RWPE1 (cell line): ENCODE measurements around the gene LPA.
"Not testable (repeated sequence)": the region's sequence is repeated elsewhere in the genome, so short reads cannot be mapped to it uniquely, and the experiment has no call there.

Experiments
- CTCF ChIA-PET: fragments of 350-600 bp; sonication (Branson Sonifier 250); formaldehyde crosslinking; extraction: SDS; loops from one replicate; lab custom pipeline; 2021; lab: Yijun Ruan, JAX
- POLR2A ChIA-PET: fragments of 400-600 bp; formaldehyde crosslinking; extraction: SDS; loops from one replicate; lab custom pipeline; 2020; ENCODE audit warnings: antibody characterized with exemption; ENCODE audit not compliant: low non-redundant PET; lab: Yijun Ruan, JAX
- DNase-seq: peaks from one replicate; pipeline ENCODE4 v3.0.0; 2012; ENCODE audit warnings: low spot score
- H3K27ac ChIP-seq: fragments of 450-650 bp; 2 replicates; pipeline ENCODE4 v1.5.1; 2017
- TF ChIP-seq, protein P1 (sequence below): fragments of 450-650 bp; conservative IDR thresholded peaks from 2 replicates; pipeline ENCODE4 v1.5.1; 2017; ENCODE audit warnings: low read depth, mild to moderate bottlenecking

LPA gene

DNA sequence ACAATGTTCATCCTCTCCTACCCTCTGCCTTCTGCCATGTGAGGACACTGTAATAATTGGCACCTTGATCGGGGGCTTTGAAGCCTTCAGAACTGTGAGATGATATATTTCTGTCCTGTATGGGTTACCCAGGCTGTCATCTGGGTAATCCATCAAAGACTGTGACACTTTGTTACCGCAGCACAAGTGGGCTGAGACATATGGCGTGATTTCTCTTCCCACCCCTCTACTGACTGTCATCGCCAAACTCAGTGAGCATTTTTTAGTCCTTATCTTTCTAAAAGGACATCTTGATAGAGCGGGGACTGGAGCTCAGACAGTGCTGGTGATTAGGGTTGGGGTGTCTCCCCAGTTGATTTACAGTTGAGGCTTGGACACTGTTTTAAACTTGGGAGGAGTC, 27.5 kb upstream of the LPA start:
- CTCF ChIA-PET: no interaction called here
- H3K27ac ChIP-seq: no peak overlapping the region
- TF ChIP-seq, protein P1, sequence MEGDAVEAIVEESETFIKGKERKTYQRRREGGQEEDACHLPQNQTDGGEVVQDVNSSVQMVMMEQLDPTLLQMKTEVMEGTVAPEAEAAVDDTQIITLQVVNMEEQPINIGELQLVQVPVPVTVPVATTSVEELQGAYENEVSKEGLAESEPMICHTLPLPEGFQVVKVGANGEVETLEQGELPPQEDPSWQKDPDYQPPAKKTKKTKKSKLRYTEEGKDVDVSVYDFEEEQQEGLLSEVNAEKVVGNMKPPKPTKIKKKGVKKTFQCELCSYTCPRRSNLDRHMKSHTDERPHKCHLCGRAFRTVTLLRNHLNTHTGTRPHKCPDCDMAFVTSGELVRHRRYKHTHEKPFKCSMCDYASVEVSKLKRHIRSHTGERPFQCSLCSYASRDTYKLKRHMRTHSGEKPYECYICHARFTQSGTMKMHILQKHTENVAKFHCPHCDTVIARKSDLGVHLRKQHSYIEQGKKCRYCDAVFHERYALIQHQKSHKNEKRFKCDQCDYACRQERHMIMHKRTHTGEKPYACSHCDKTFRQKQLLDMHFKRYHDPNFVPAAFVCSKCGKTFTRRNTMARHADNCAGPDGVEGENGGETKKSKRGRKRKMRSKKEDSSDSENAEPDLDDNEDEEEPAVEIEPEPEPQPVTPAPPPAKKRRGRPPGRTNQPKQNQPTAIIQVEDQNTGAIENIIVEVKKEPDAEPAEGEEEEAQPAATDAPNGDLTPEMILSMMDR: no peak
- no peak for DNase-seq
- POLR2A ChIA-PET: no interaction called here

DNA sequence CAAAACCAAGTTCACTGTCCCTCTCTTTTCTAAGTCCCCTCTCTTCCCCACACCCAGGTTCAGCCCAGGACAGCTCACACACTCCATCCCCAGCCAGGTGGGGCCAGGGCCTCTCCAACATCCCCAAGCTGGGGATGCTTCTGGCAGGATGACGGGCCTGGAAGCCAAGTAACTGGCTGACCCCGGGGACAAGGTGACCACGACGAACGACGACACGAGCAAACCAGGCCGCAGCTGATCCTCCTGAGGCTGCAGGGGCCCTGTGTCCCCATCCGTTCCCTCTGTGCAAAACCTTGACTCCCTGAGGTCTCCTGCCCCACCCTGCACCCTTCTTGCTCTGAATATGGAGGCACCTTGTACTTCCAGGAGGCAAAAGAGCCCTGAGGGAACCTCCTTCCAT, 26.4 kb upstream of the LPA start:
- no peak for DNase-seq
- CTCF ChIA-PET: no interaction called here
- TF ChIP-seq, protein P1: no peak

DNA sequence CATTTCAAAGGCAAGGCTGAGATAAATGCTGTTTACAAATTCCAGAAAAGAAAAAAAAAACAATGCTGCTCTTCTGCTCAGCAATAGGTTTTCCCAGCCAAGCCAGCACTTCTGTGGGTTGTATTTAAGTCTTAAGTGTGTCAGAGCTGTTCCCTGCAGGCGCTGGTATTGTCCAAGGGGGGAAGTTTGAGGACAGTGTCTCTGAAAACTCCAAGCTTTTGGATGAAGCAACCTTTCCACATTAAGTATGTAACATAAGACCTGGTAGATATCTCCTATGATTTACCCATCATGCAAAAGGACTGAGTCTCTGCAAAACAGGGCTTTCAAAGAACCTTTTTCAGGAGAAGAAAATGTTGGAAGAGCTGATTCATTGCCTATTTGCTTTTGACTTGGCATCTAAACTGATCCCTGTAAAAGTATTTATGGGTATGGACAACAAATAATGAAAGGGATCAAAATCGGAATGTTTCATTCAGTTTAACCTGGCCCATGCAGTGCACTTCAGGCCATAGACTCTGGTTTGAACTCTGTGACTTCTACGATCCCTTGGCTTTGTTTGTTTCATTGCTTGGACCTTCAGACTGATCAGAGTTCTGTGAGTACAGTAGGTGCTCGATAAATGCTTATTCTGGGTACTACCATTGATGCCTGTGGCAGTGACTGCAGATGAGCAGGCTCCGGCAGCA, 21.8 kb upstream of the LPA start:
- DNase-seq: no peak
- TF ChIP-seq, protein P1: no peak
- CTCF ChIA-PET: interaction anchor here (0.6 kb wide), 1 partner anchor 48 kb away, joined by 3 read pairs; no protein-coding TSS in a partner anchor
- H3K27ac ChIP-seq: no peak overlapping the region
- POLR2A ChIA-PET: no interaction called here

More for the DNA sequence above, 26.4 kb upstream of the LPA start:
- no peak overlapping the region for H3K27ac ChIP-seq
- POLR2A ChIA-PET: interaction anchor here (0.7 kb wide), 1 partner anchor 216 kb away, joined by 7 read pairs; no protein-coding TSS in a partner anchor

DNA sequence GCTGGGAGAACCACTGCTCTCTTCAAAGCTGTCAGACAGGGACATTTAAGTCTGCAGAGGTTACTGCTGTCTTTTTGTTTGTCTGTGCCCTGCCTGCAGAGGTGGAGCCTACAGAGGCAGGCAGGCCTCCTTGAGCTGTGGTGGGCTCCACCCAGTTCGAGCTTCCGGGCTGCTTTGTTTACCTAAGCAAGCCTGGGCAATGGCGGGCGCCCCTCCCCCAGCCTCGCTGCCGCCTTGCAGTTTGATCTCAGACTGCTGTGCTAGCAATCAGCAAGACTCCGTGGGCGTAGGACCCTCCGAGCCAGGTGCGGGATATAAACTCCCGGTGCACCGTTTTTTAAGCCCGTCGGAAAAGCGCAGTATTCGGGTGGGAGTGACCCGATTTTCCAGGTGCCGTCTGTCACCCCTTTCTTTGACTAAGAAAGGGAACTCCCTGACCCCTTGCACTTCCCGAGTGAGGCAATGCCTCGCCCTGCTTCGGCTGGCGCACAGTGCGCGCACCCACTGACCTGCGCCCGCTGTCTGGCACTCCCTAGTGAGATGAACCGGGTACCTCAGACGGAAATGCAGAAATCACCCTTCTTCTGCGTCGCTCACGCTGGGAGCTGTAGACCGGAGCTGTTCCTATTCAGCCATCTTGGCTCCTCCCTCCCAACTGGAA, 21.2 kb upstream of the LPA start:
- DNase-seq, H3K27ac ChIP-seq, POLR2A ChIA-PET, CTCF ChIA-PET: not testable (repeated sequence)

DNA sequence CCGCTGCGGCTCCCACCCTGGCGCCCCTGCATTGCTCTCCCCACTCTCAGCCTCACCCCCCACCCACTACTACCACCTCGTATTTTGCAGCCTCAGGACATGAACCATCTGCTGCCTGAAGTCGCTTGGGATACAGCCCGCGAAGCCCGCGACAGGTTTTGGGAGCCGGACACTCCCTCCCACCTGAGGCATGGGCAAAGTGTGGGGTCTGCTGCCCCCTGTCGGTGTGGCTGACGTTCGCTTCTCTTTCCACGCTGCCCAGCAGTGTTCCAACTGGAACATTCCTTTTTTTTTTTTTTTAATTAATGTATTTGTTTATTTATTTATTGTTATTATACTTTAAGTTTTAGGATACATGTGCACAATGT, 15.3 kb upstream of the LPA start:
- TF ChIP-seq, protein P1: no peak
- H3K27ac ChIP-seq: no peak overlapping the region
- ChIA-PET POLR2A (no interaction called here), CTCF (no interaction called here)
- no peak for DNase-seq

DNA sequence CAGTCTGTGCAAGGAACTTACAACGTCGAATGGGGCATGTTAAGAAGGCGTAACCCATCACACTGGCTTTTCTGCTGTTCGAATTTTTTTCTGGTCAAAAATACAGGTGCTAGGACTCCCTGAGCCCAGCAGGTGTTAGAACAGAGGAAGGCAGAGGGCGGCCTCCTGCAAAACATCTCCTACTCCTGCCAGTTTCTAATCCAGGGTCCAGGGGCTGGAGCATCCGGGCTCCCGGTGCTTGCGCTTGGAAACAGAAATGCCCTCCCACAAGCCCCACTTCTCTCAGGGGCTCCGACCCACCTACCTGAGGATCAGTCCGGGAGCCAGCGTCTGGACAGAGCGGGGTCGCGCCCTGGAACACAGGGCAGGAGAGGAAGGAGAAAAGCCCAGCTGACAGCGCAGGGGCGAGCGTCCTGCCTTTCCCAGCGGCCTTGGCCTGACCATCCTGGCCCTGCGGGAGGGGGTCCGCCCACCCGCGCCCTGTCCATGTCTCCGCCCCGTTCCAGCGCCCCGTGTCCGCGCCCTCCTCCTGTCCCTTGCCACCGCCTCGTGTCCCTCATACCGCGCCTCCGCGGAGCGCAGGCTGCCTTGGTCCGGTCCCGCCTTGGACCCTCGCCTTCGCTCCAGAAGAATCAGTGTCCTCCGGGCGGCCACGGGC, 14.8 kb upstream of the LPA start:
- TF ChIP-seq, protein P1: no peak
- ChIA-PET POLR2A (no interaction called here), CTCF (interaction anchor here (0.6 kb wide), 2 partner anchors 27 to 104 kb away, joined by 3 read pairs; no protein-coding TSS in a partner anchor)
- DNase-seq: no peak
- H3K27ac ChIP-seq: no peak overlapping the region

DNA sequence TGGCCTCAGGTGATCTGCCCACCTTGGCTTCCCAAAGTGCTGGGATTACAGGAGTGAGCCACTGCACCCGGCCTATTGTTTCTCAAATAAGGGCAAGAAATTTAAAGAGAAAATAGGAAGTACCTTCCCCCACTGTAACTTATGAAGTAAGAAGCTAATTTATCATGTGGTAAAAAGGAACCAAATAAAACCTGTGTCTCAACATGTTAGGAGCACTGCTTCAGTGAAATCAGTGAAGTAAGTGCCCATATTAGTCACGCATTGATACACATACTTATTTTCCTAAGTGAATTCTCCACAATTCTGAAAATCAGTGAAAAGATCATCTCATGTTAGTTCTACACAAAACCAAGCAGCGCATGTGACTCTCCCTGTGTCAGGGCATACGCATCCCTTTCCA, 14.2 kb upstream of the LPA start:
- peak; percentile 38 for DNase-seq
- ChIA-PET POLR2A (no interaction called here), CTCF (interaction anchor here (0.6 kb wide), 2 partner anchors 26 to 103 kb away, joined by 3 read pairs; no protein-coding TSS in a partner anchor)
- no peak overlapping the region for H3K27ac ChIP-seq
- TF ChIP-seq, protein P1: no peak

DNA sequence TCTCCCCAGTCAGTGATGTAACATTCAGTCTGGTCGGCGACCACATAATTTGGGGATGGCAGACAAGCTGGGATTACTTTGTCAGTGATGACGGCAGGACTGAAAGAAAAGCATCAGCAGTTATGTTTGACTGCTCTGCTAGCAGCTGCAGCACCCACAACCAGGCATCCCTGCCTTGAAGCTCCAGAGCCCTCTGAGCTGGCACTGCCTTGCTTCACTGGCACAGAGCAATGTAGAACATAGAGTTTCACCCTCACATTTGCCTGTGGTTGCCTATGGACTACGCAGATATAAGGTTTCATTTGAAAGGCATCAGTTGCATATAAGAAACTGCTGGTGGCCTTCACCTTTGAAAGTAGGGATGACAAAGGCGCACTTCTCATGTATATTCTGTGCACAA, 12.3 kb upstream of the LPA start:
- POLR2A ChIA-PET, H3K27ac ChIP-seq, DNase-seq: not testable (repeated sequence)
- CTCF ChIA-PET: interaction anchor here (0.6 kb wide), 1 partner anchor 469 kb away, joined by 3 read pairs; no protein-coding TSS in a partner anchor
